GM12864 (cell line): ENCODE data around the gene EIF2S3.

Experiments
- DNase-seq: peaks from one replicate; pipeline ENCODE4 v3.0.0-alpha.2; 2011; ENCODE audit warnings: low read depth
- H3K4me3 ChIP-seq: 2 replicates; pipeline ENCODE4 v1.5.1; 2011; ENCODE audit warnings: mild to moderate bottlenecking, low read depth, low read length, control low read depth
- CTCF ChIP-seq: IDR thresholded peaks from 2 replicates; pipeline ENCODE4 v1.5.1; 2011; ENCODE audit warnings: low read depth, mild to moderate bottlenecking, moderate library complexity, low read length, control low read depth, inconsistent platforms; ENCODE audit errors: missing control alignments

Gene EIF2S3

GRCh38 chrX:24085101-24085500 lies 30.3 kb downstream of the EIF2S3 start:
- DNase-seq: no peak
- no peak overlapping the region for H3K4me3 ChIP-seq
- TF ChIP-seq CTCF: no peak

- DNase-seq: no peak
- no peak overlapping the region for H3K4me3 ChIP-seq
- no peak for TF ChIP-seq CTCF
Observed at GRCh38 chrX:24090300-24091200, 35.8 kb downstream of the EIF2S3 start.

- no peak for TF ChIP-seq CTCF
- no peak for DNase-seq
- no peak overlapping the region for H3K4me3 ChIP-seq
Observed at GRCh38 chrX:24093746-24094145, 39.0 kb downstream of the EIF2S3 start.

GRCh38 chrX:24097741-24098260 lies 43.0 kb downstream of the EIF2S3 start:
- TF ChIP-seq CTCF: no peak
- no peak for DNase-seq
- no peak overlapping the region for H3K4me3 ChIP-seq

- TF ChIP-seq CTCF: no peak
- DNase-seq: no peak
- H3K4me3 ChIP-seq: no peak overlapping the region
Observed at GRCh38 chrX:24098932-24099331, 44.2 kb downstream of the EIF2S3 start.

GRCh38 chrX:24099394-24099793 lies 44.6 kb downstream of the EIF2S3 start:
- H3K4me3 ChIP-seq: no peak overlapping the region
- no peak for TF ChIP-seq CTCF
- no peak for DNase-seq
